Smooth muscle cell (in vitro differentiated cells): Measurements from ENCODE around the gene ERVFRD-1. TPM values are rescaled to one million over a fixed set of nuclear protein-coding genes. Genes with fewer than 3 reads are reported as not detected.

Experiments
- DNase-seq: peaks from one replicate; lab custom pipeline; 2025; ENCODE audit not compliant: unreplicated experiment; lab: John Stamatoyannopoulos, UW
- H2AFZ ChIP-seq: fragments of 200-600 bp; sonication (generic); 2 replicates; pipeline ENCODE4 v1.6.0; 2016; ENCODE audit warnings: antibody characterized with exemption, low read depth, mild to moderate bottlenecking
- H3F3A ChIP-seq: fragments of 200-600 bp; sonication (generic); 2 replicates; pipeline ENCODE4 v1.6.0; 2017; ENCODE audit warnings: antibody characterized with exemption, low read depth
- H3K27ac ChIP-seq: fragments of 200-600 bp; sonication (generic); 2 replicates; pipeline ENCODE4 v1.5.1; 2016; ENCODE audit warnings: low read depth, mild to moderate bottlenecking
- H3K27me3 ChIP-seq: fragments of 200-600 bp; sonication (generic); 2 replicates; pipeline ENCODE4 v1.6.1; 2016; ENCODE audit warnings: low read depth, mild to moderate bottlenecking
- H3K36me3 ChIP-seq: fragments of 200-600 bp; sonication (generic); 2 replicates; pipeline ENCODE4 v1.5.1; 2016; ENCODE audit warnings: low read depth
- H3K4me1 ChIP-seq: fragments of 200-600 bp; sonication (generic); 2 replicates; pipeline ENCODE4 v1.5.1; 2016; ENCODE audit warnings: low read depth
- H3K4me2 ChIP-seq: fragments of 200-600 bp; sonication (generic); 2 replicates; pipeline ENCODE4 v1.6.0; 2016; ENCODE audit warnings: mild to moderate bottlenecking
- H3K4me3 ChIP-seq: fragments of 200-600 bp; sonication (generic); 2 replicates; pipeline ENCODE4 v1.5.1; 2016; ENCODE audit warnings: mild to moderate bottlenecking
- H3K79me2 ChIP-seq: fragments of 200-600 bp; sonication (generic); 2 replicates; pipeline ENCODE4 v1.6.0; 2016; ENCODE audit warnings: low read depth, mild to moderate bottlenecking
- H3K9ac ChIP-seq: fragments of 200-600 bp; sonication (generic); 2 replicates; pipeline ENCODE4 v1.6.0; 2016; ENCODE audit warnings: low read depth
- H3K9me3 ChIP-seq: fragments of 200-600 bp; sonication (generic); replicated peaks from 2 replicates; pipeline ENCODE4 v1.5.1; 2016; ENCODE audit warnings: low read depth
- H4K20me1 ChIP-seq: fragments of 200-600 bp; sonication (generic); 2 replicates; pipeline ENCODE4 v1.6.0; 2016; ENCODE audit warnings: low read depth
- WGBS: methylation state at CpG from one replicate; pipeline ENCODE4 v1.1.7; 2016; ENCODE audit warnings: low lambda C conversion rate; 5-methylcytosine and 5-hydroxymethylcytosine counted together
- polyA plus RNA-seq: library from polyadenylated mRNA; unstranded; fragments of >200 nt; fragmentation: Nextera tagmentation; extraction: Ambion mirVana; gene quantifications from 2 replicates; pipeline ENCODE4 v1.2.1, GENCODE V29; 2016
- total RNA-seq: library from RNA; depleted of rRNA; stranded (reverse); fragments of >200 nt; gene quantifications from 2 replicates; pipeline ENCODE4 v1.2.3, GENCODE V29; 2014
- TF ChIP-seq, protein P1 (sequence below): fragments of 200-600 bp; sonication (generic); IDR thresholded peaks from 2 replicates; pipeline ENCODE4 v1.5.1; 2017; ENCODE audit warnings: borderline replicate concordance, mild to moderate bottlenecking, antibody characterized with exemption; ENCODE audit not compliant: insufficient read depth, poor library complexity, severe bottlenecking

The ERVFRD-1 gene
- total and polyA plus RNA-seq, 2 experiments from 2014 or later: 0.09 TPM; not detected in 1

DNA sequence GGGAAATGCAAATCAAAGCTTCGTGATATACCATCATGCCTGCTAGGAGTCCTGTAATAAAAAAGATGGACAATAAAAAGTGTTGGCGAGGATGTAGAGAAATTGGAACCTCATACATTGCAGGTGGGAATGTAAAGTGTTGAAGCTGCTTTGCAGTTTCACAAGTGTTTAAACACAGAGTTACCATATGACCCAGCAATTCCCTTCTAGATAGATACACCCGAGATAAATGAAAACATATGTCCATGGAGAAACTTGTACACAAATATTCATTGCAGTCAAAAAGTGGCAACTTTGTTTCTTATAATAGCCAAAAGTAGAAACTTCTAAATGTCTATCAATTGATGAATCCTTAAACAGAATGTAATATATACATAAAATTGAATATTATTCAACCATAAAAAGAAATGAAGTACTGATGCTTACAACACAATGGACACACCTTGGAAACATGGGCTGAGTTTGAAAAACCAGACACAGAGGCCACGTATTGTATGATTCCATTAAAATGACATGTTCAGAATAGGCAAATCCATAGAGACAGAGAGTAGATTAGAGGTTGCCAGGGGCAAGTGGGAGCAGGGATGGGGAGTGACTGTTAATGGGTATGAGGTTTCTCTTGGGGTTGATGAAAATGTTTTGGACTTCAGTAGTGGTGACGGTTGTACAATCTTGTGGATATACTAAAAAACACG, 20.8 kb upstream of the ERVFRD-1 start:
- Histone ChIP-seq H3K36me3 (no peaks in the 10 kb centered on the region), H3K4me3 (no peak overlapping the region), H3K9me3 (no peaks in the 10 kb centered on the region), H3K4me2 (no peak overlapping the region), H3K27ac (no peak overlapping the region), H3K9ac (no peak overlapping the region), H2AFZ (no peak overlapping the region), H4K20me1 (peaks cover 36% of the 10 kb centered on the region), H3K4me1 (no peaks in the 10 kb centered on the region), H3F3A (no peaks in the 10 kb centered on the region), H3K27me3 (no peaks in the 10 kb centered on the region), H3K79me2 (peaks cover 58% of the 10 kb centered on the region)
- WGBS: 96% methylated on average over 6 of the region's 6 CpGs
- no peak for DNase-seq
- TF ChIP-seq, protein P1, sequence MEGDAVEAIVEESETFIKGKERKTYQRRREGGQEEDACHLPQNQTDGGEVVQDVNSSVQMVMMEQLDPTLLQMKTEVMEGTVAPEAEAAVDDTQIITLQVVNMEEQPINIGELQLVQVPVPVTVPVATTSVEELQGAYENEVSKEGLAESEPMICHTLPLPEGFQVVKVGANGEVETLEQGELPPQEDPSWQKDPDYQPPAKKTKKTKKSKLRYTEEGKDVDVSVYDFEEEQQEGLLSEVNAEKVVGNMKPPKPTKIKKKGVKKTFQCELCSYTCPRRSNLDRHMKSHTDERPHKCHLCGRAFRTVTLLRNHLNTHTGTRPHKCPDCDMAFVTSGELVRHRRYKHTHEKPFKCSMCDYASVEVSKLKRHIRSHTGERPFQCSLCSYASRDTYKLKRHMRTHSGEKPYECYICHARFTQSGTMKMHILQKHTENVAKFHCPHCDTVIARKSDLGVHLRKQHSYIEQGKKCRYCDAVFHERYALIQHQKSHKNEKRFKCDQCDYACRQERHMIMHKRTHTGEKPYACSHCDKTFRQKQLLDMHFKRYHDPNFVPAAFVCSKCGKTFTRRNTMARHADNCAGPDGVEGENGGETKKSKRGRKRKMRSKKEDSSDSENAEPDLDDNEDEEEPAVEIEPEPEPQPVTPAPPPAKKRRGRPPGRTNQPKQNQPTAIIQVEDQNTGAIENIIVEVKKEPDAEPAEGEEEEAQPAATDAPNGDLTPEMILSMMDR: no peak

DNA sequence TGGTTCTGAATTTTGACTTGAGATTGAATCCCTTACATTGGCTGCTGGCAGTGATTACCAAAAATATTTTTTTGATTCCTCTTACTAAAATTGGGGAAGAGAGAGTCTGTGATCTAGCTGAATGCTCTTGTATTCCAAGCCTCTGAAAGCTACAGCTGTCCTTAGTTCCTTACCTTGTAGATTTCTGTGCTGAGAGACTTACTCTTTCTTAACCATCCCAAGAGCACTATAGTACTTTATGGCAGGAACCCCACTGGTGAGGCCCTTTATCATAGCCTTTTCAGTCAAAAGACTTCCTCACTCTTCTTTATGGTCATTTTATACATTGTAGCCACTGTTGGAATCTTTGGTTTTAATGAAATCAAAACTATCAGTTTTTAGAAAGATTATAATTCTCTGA, 19.1 kb upstream of the ERVFRD-1 start:
- no peaks in the 10 kb centered on the region for H3K36me3 ChIP-seq
- DNase-seq: no peak
- H3F3A ChIP-seq: no peaks in the 10 kb centered on the region
- H2AFZ ChIP-seq: no peak overlapping the region
- no peaks in the 10 kb centered on the region for H3K4me1 ChIP-seq
- TF ChIP-seq, protein P1: no peak
- no peak overlapping the region for H3K27ac ChIP-seq
- H3K79me2 ChIP-seq: peaks cover 68% of the 10 kb centered on the region
- H3K4me3 ChIP-seq: no peak overlapping the region
- no peak overlapping the region for H3K9ac ChIP-seq
- H4K20me1 ChIP-seq: peaks cover 51% of the 10 kb centered on the region
- H3K4me2 ChIP-seq: no peak overlapping the region
- no peaks in the 10 kb centered on the region for H3K27me3 ChIP-seq
- H3K9me3 ChIP-seq: no peaks in the 10 kb centered on the region

DNA sequence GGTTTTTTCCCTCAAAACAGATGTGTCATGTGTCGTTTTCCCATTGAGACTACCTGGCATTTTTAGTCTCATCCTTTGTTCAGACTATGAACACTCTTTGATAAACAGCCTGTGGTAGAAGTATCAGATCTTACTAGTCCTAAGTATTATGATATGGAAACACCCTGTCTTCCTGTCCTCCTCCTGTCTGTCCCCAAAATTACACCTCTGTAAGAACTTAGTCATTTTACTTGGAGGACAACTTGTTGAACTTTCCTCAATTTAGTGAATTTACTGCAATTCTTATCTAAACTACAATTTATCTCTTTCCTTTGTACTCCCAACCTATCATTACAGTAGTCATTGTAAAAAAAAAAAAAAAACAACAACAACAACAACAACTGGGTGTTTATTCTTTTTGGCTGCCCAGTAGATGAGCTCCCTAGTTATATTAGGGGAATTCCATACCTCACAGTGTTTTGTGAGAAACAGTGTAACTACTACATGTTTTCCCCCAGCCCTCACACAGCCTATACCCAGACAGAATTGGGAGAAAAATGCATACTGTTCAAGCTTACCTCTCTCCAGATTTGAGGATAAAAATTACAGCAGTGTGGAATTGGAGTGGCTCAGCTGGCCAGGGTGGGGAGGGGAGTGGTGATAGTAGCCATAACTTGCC, 18.5 kb upstream of the ERVFRD-1 start:
- Histone ChIP-seq H3F3A (no peaks in the 10 kb centered on the region), H2AFZ (no peak overlapping the region), H3K36me3 (no peaks in the 10 kb centered on the region), H3K79me2 (peaks cover 72% of the 10 kb centered on the region), H4K20me1 (peaks cover 51% of the 10 kb centered on the region), H3K27me3 (no peaks in the 10 kb centered on the region), H3K4me1 (no peaks in the 10 kb centered on the region), H3K9me3 (no peaks in the 10 kb centered on the region), H3K27ac (no peak overlapping the region), H3K9ac (no peak overlapping the region), H3K4me3 (no peak overlapping the region), H3K4me2 (no peak overlapping the region)
- TF ChIP-seq, protein P1: no peak
- DNase-seq: no peak
- WGBS: 87% methylated on average over 1 of the region's 1 CpG
